ENCODE measurements around the gene RTN4RL1.

Gene RTN4RL1

GRCh38 chr17:2023692-2024571 is 1.2 kb downstream of the RTN4RL1 start:
- Histone ChIP-seq H3K27me3 (replicated peaks; ENCODE audit: control insufficient read depth, insufficient read depth, low read length, poor library complexity, severe bottlenecking) (peaks cover 15% of the 10 kb centered on the region), H3K9me3 (ENCODE audit: control insufficient read depth, low read length) (no peaks in the 10 kb centered on the region), H3K4me1 (ENCODE audit: control insufficient read depth, insufficient read depth, low read length, poor library complexity, severe bottlenecking) (peaks cover 28% of the 10 kb centered on the region), H3K27ac (ENCODE audit: insufficient read depth, low read length, poor library complexity, severe bottlenecking) (no peak overlapping the region), H3K36me3 (ENCODE audit: control insufficient read depth, insufficient read depth, low read length) (no peaks in the 10 kb centered on the region), H3K4me3 (ENCODE audit: insufficient read depth, low read depth, low read length, poor library complexity, severe bottlenecking) (peak overlapping the region; percentile 74)
- DNase-seq = peak in 2 of 3 donors; percentile 29 to 40

GRCh38 chr17:2023256-2023655 is 1.9 kb downstream of the RTN4RL1 start:
- DNase-seq = no peak
- no peaks in the 10 kb centered on the region for H3K9me3 ChIP-seq (ENCODE audit: control insufficient read depth, low read length)
- H3K27ac ChIP-seq (ENCODE audit: insufficient read depth, low read length, poor library complexity, severe bottlenecking) = no peak overlapping the region
- H3K36me3 ChIP-seq (ENCODE audit: control insufficient read depth, insufficient read depth, low read length) = no peaks in the 10 kb centered on the region
- H3K4me3 ChIP-seq (ENCODE audit: insufficient read depth, low read depth, low read length, poor library complexity, severe bottlenecking) = no peak overlapping the region
- peaks cover 15% of the 10 kb centered on the region for H3K27me3 ChIP-seq (replicated peaks; ENCODE audit: control insufficient read depth, insufficient read depth, low read length, poor library complexity, severe bottlenecking)
- H3K4me1 ChIP-seq (ENCODE audit: control insufficient read depth, insufficient read depth, low read length, poor library complexity, severe bottlenecking) = peaks cover 28% of the 10 kb centered on the region

GRCh38 chr17:2022647-2023240 is 2.4 kb downstream of the RTN4RL1 start:
- Histone ChIP-seq H3K4me1 (ENCODE audit: control insufficient read depth, insufficient read depth, low read length, poor library complexity, severe bottlenecking) (peaks cover 28% of the 10 kb centered on the region), H3K4me3 (ENCODE audit: insufficient read depth, low read depth, low read length, poor library complexity, severe bottlenecking) (no peak overlapping the region), H3K27me3 (replicated peaks; ENCODE audit: control insufficient read depth, insufficient read depth, low read length, poor library complexity, severe bottlenecking) (peaks cover 15% of the 10 kb centered on the region), H3K36me3 (ENCODE audit: control insufficient read depth, insufficient read depth, low read length) (no peaks in the 10 kb centered on the region), H3K27ac (ENCODE audit: insufficient read depth, low read length, poor library complexity, severe bottlenecking) (no peak overlapping the region), H3K9me3 (ENCODE audit: control insufficient read depth, low read length) (no peaks in the 10 kb centered on the region)
- DNase-seq = no peak

- Histone ChIP-seq H3K4me1 (ENCODE audit: control insufficient read depth, insufficient read depth, low read length, poor library complexity, severe bottlenecking) (peaks cover 23% of the 10 kb centered on the region), H3K9me3 (ENCODE audit: control insufficient read depth, low read length) (no peaks in the 10 kb centered on the region), H3K27me3 (replicated peaks; ENCODE audit: control insufficient read depth, insufficient read depth, low read length, poor library complexity, severe bottlenecking) (peaks cover 10% of the 10 kb centered on the region), H3K27ac (ENCODE audit: insufficient read depth, low read length, poor library complexity, severe bottlenecking) (no peak overlapping the region), H3K4me3 (ENCODE audit: insufficient read depth, low read depth, low read length, poor library complexity, severe bottlenecking) (no peak overlapping the region), H3K36me3 (ENCODE audit: control insufficient read depth, insufficient read depth, low read length) (no peaks in the 10 kb centered on the region)
- no peak for DNase-seq
Measured at GRCh38 chr17:2020721-2021120, 4.4 kb downstream of the RTN4RL1 start.

GRCh38 chr17:2019723-2020122 is 5.4 kb downstream of the RTN4RL1 start:
- Histone ChIP-seq H3K4me3 (ENCODE audit: insufficient read depth, low read depth, low read length, poor library complexity, severe bottlenecking) (no peak overlapping the region), H3K27me3 (replicated peaks; ENCODE audit: control insufficient read depth, insufficient read depth, low read length, poor library complexity, severe bottlenecking) (peaks cover 6% of the 10 kb centered on the region), H3K4me1 (ENCODE audit: control insufficient read depth, insufficient read depth, low read length, poor library complexity, severe bottlenecking) (peaks cover 19% of the 10 kb centered on the region), H3K9me3 (ENCODE audit: control insufficient read depth, low read length) (no peaks in the 10 kb centered on the region), H3K36me3 (ENCODE audit: control insufficient read depth, insufficient read depth, low read length) (no peaks in the 10 kb centered on the region), H3K27ac (ENCODE audit: insufficient read depth, low read length, poor library complexity, severe bottlenecking) (no peak overlapping the region)
- DNase-seq = no peak

GRCh38 chr17:2018716-2019510 is 6.2 kb downstream of the RTN4RL1 start:
- H3K27me3 ChIP-seq (replicated peaks; ENCODE audit: control insufficient read depth, insufficient read depth, low read length, poor library complexity, severe bottlenecking) = no peaks in the 10 kb centered on the region
- H3K4me1 ChIP-seq (ENCODE audit: control insufficient read depth, insufficient read depth, low read length, poor library complexity, severe bottlenecking) = peaks cover 12% of the 10 kb centered on the region
- no peaks in the 10 kb centered on the region for H3K36me3 ChIP-seq (ENCODE audit: control insufficient read depth, insufficient read depth, low read length)
- H3K4me3 ChIP-seq (ENCODE audit: insufficient read depth, low read depth, low read length, poor library complexity, severe bottlenecking) = no peak overlapping the region
- no peaks in the 10 kb centered on the region for H3K9me3 ChIP-seq (ENCODE audit: control insufficient read depth, low read length)
- no peak overlapping the region for H3K27ac ChIP-seq (ENCODE audit: insufficient read depth, low read length, poor library complexity, severe bottlenecking)
- DNase-seq = no peak

GRCh38 chr17:2017274-2017941 is 7.7 kb downstream of the RTN4RL1 start:
- Histone ChIP-seq H3K36me3 (ENCODE audit: control insufficient read depth, insufficient read depth, low read length) (no peaks in the 10 kb centered on the region), H3K27ac (ENCODE audit: insufficient read depth, low read length, poor library complexity, severe bottlenecking) (no peak overlapping the region), H3K4me3 (ENCODE audit: insufficient read depth, low read depth, low read length, poor library complexity, severe bottlenecking) (no peak overlapping the region), H3K9me3 (ENCODE audit: control insufficient read depth, low read length) (no peaks in the 10 kb centered on the region), H3K27me3 (replicated peaks; ENCODE audit: control insufficient read depth, insufficient read depth, low read length, poor library complexity, severe bottlenecking) (no peaks in the 10 kb centered on the region), H3K4me1 (ENCODE audit: control insufficient read depth, insufficient read depth, low read length, poor library complexity, severe bottlenecking) (no peaks in the 10 kb centered on the region)
- no peak for DNase-seq

GRCh38 chr17:2016494-2016893 is 8.6 kb downstream of the RTN4RL1 start:
- DNase-seq = no peak
- H3K4me1 ChIP-seq (ENCODE audit: control insufficient read depth, insufficient read depth, low read length, poor library complexity, severe bottlenecking) = no peaks in the 10 kb centered on the region
- H3K9me3 ChIP-seq (ENCODE audit: control insufficient read depth, low read length) = no peaks in the 10 kb centered on the region
- H3K4me3 ChIP-seq (ENCODE audit: insufficient read depth, low read depth, low read length, poor library complexity, severe bottlenecking) = no peak overlapping the region
- H3K36me3 ChIP-seq (ENCODE audit: control insufficient read depth, insufficient read depth, low read length) = no peaks in the 10 kb centered on the region
- no peaks in the 10 kb centered on the region for H3K27me3 ChIP-seq (replicated peaks; ENCODE audit: control insufficient read depth, insufficient read depth, low read length, poor library complexity, severe bottlenecking)
- no peak overlapping the region for H3K27ac ChIP-seq (ENCODE audit: insufficient read depth, low read length, poor library complexity, severe bottlenecking)

- no peak for DNase-seq
- Histone ChIP-seq H3K9me3 (ENCODE audit: control insufficient read depth, low read length) (no peaks in the 10 kb centered on the region), H3K27ac (ENCODE audit: insufficient read depth, low read length, poor library complexity, severe bottlenecking) (no peak overlapping the region), H3K36me3 (ENCODE audit: control insufficient read depth, insufficient read depth, low read length) (no peaks in the 10 kb centered on the region), H3K4me3 (ENCODE audit: insufficient read depth, low read depth, low read length, poor library complexity, severe bottlenecking) (no peak overlapping the region), H3K4me1 (ENCODE audit: control insufficient read depth, insufficient read depth, low read length, poor library complexity, severe bottlenecking) (no peaks in the 10 kb centered on the region), H3K27me3 (replicated peaks; ENCODE audit: control insufficient read depth, insufficient read depth, low read length, poor library complexity, severe bottlenecking) (no peaks in the 10 kb centered on the region)
Measured at GRCh38 chr17:2015314-2015713, 9.8 kb downstream of the RTN4RL1 start.
